Esophagus (tissue), 2 donors: Measurements from ENCODE around the gene SLC6A3. TPM values are rescaled to one million over a fixed set of nuclear protein-coding genes. Genes with fewer than 3 reads are reported as not detected.
"Not testable (repeated sequence)": the region's sequence is repeated elsewhere in the genome, so short reads cannot be mapped to it uniquely, and the experiment has no call there.

Source experiments
- H3K27ac ChIP-seq, 2 donors: one replicate each; pipeline ENCODE4 v1.5.1; 2013; ENCODE audit warnings: low read depth in 2 of 2, mild to moderate bottlenecking in 2 of 2, inconsistent platforms in 1 of 2, low read length in 1 of 2, moderate library complexity in 1 of 2
- H3K27me3 ChIP-seq, 2 donors: one replicate each; pipeline ENCODE4 v1.6.1; 2013; ENCODE audit warnings: low read length in 2 of 2, control low read depth in 1 of 2, mild to moderate bottlenecking in 1 of 2; ENCODE audit not compliant: insufficient read depth in 2 of 2, control insufficient read depth in 1 of 2
- H3K36me3 ChIP-seq, 2 donors: one replicate each; pipeline ENCODE4 v1.6.1; 2013; ENCODE audit warnings: low read length in 1 of 2; ENCODE audit not compliant: control insufficient read depth in 2 of 2, insufficient read depth in 2 of 2
- H3K4me1 ChIP-seq, 2 donors: one replicate each; pipeline ENCODE4 v1.6.1; 2013; ENCODE audit warnings: low read length in 1 of 2; ENCODE audit not compliant: control insufficient read depth in 2 of 2, insufficient read depth in 2 of 2
- H3K4me3 ChIP-seq, 2 donors: one replicate each; pipeline ENCODE4 v1.5.1; 2013; ENCODE audit warnings: low read length in 2 of 2, mild to moderate bottlenecking in 2 of 2, low read depth in 1 of 2, moderate library complexity in 1 of 2
- H3K9me3 ChIP-seq, 2 donors: one replicate each; pipeline ENCODE4 v1.6.1; 2013; ENCODE audit warnings: mild to moderate bottlenecking in 2 of 2, low read depth in 1 of 2, low read length in 1 of 2, moderate library complexity in 1 of 2; ENCODE audit not compliant: control insufficient read depth in 2 of 2, insufficient read depth in 1 of 2
- WGBS, 2 donors: extraction: QIAGEN DNeasy Blood & Tissue Kit; methylation state at CpG; one replicate each; pipeline ENCODE4 v1.1.7; 2013; 5-methylcytosine and 5-hydroxymethylcytosine counted together
- polyA plus RNA-seq, 2 donors: library from polyadenylated mRNA; stranded (reverse); fragments of 200-250 nt; gene quantifications; one replicate each; pipeline ENCODE4 v1.2.3, GENCODE V29; 2013
- donor health status: healthy with polysubstance abuse.
- donor health status: Bipolar disorder and iron deficiency.

SLC6A3 gene
- polyA plus RNA-seq, 2 donors = 0.11 TPM; not detected in 1

- no peak overlapping the region for H3K4me3 ChIP-seq
- WGBS, 2 donors = 94 to 96% methylated on average over 30 of the region's 30 CpGs
Observed at GRCh38 chr5:1465966-1466471, 20.8 kb upstream of the SLC6A3 start.

GRCh38 chr5:1465117-1465516 is 19.9 kb upstream of the SLC6A3 start:
- H3K36me3 ChIP-seq = peaks cover 0 to 24% of the 10 kb centered on the region in 2 donors
- no peaks in the 10 kb centered on the region for H3K4me1 ChIP-seq
- WGBS, 2 donors = 98 to 99% methylated on average over 22 of the region's 22 CpGs
- H3K4me3 ChIP-seq = no peak overlapping the region
- no peaks in the 10 kb centered on the region for H3K27me3 ChIP-seq
- H3K9me3 ChIP-seq = peaks cover 2 to 3% of the 10 kb centered on the region in 2 donors
- H3K27ac ChIP-seq = no peak overlapping the region

More at GRCh38 chr5:1465966-1466471, 20.8 kb upstream of the SLC6A3 start:
- Histone ChIP-seq H3K4me1 (no peaks in the 10 kb centered on the region), H3K9me3 (peaks cover 2 to 3% of the 10 kb centered on the region in 2 donors), H3K27ac (no peak overlapping the region), H3K36me3 (peaks cover 0 to 24% of the 10 kb centered on the region in 2 donors), H3K27me3 (no peaks in the 10 kb centered on the region)

GRCh38 chr5:1464511-1464910 is 19.3 kb upstream of the SLC6A3 start:
- H3K4me3 ChIP-seq = no peak overlapping the region
- 91 to 92% methylated on average over 18 of the region's 18 CpGs for WGBS, 2 donors
- H3K27ac ChIP-seq = no peak overlapping the region
- H3K36me3 ChIP-seq = peaks cover 0 to 24% of the 10 kb centered on the region in 2 donors
- no peaks in the 10 kb centered on the region for H3K4me1 ChIP-seq
- H3K9me3 ChIP-seq = peaks cover 2 to 3% of the 10 kb centered on the region in 2 donors
- H3K27me3 ChIP-seq = no peaks in the 10 kb centered on the region

GRCh38 chr5:1464096-1464446 is 18.8 kb upstream of the SLC6A3 start:
- Histone ChIP-seq H3K27me3 (no peaks in the 10 kb centered on the region), H3K36me3 (peaks cover 0 to 24% of the 10 kb centered on the region in 2 donors), H3K27ac (no peak overlapping the region), H3K9me3 (peaks cover 2 to 3% of the 10 kb centered on the region in 2 donors), H3K4me3 (no peak overlapping the region), H3K4me1 (no peaks in the 10 kb centered on the region)
- WGBS, 2 donors = 93 to 94% methylated on average over 14 of the region's 14 CpGs

- WGBS, 2 donors = 94 to 96% methylated on average over 46 of the region's 46 CpGs
Observed at GRCh38 chr5:1463326-1464095, 18.3 kb upstream of the SLC6A3 start.

GRCh38 chr5:1462358-1462757 is 17.1 kb upstream of the SLC6A3 start:
- H3K27ac ChIP-seq = no peak overlapping the region
- no peak overlapping the region for H3K4me3 ChIP-seq
- H3K27me3 ChIP-seq = no peaks in the 10 kb centered on the region
- H3K4me1 ChIP-seq = no peaks in the 10 kb centered on the region
- peaks cover 0 to 21% of the 10 kb centered on the region in 2 donors for H3K36me3 ChIP-seq
- H3K9me3 ChIP-seq = peaks cover 2 to 6% of the 10 kb centered on the region in 2 donors
- 88 to 90% methylated on average over 20 of the region's 20 CpGs for WGBS, 2 donors

More at GRCh38 chr5:1463326-1464095, 18.3 kb upstream of the SLC6A3 start:
- H3K36me3 ChIP-seq = peaks cover 0 to 24% of the 10 kb centered on the region in 2 donors
- H3K4me1 ChIP-seq = no peaks in the 10 kb centered on the region
- no peak overlapping the region for H3K27ac ChIP-seq
- H3K27me3 ChIP-seq = no peaks in the 10 kb centered on the region
- H3K4me3 ChIP-seq = no peak overlapping the region
- H3K9me3 ChIP-seq = peaks cover 2 to 3% of the 10 kb centered on the region in 2 donors

- H3K4me1 ChIP-seq = no peaks in the 10 kb centered on the region
- 93 to 98% methylated on average over 10 of the region's 10 CpGs for WGBS, 2 donors
Observed at GRCh38 chr5:1461396-1461795, 16.2 kb upstream of the SLC6A3 start.

GRCh38 chr5:1460054-1460682 is 14.9 kb upstream of the SLC6A3 start:
- H3K4me1 ChIP-seq = no peaks in the 10 kb centered on the region
- H3K27ac ChIP-seq = no peak overlapping the region
- WGBS, 2 donors = 84 to 85% methylated on average over 16 of the region's 16 CpGs

More at GRCh38 chr5:1461396-1461795, 16.2 kb upstream of the SLC6A3 start:
- Histone ChIP-seq H3K36me3 (peaks cover 0 to 19% of the 10 kb centered on the region in 2 donors), H3K9me3 (peaks cover 2 to 6% of the 10 kb centered on the region in 2 donors), H3K4me3 (no peak overlapping the region), H3K27ac (no peak overlapping the region), H3K27me3 (no peaks in the 10 kb centered on the region)

GRCh38 chr5:1459435-1459834 is 14.2 kb upstream of the SLC6A3 start:
- H3K27ac ChIP-seq, H3K9me3 ChIP-seq, H3K4me3 ChIP-seq, H3K27me3 ChIP-seq, H3K4me1 ChIP-seq: not testable (repeated sequence)
- peaks cover 0 to 14% of the 10 kb centered on the region in 2 donors for H3K36me3 ChIP-seq
- WGBS, 2 donors = 86 to 95% methylated on average over 2 of the region's 2 CpGs

More at GRCh38 chr5:1460054-1460682, 14.9 kb upstream of the SLC6A3 start:
- Histone ChIP-seq H3K4me3 (no peak overlapping the region), H3K36me3 (peaks cover 0 to 16% of the 10 kb centered on the region in 2 donors), H3K27me3 (no peaks in the 10 kb centered on the region), H3K9me3 (peaks cover 0 to 4% of the 10 kb centered on the region in 2 donors)
